NCI-H2227 treated with DMSO at 0.1 percent for 48 hours (cell line): ENCODE results near the gene VIT.
A peak's percentile ranks its signal among the peaks of the same experiment; 100 is the strongest.
"Not testable (repeated sequence)": the region's sequence is repeated elsewhere in the genome, so short reads cannot be mapped to it uniquely, and the experiment has no call there.

Experiments used
- DNase-seq: peaks from one replicate; lab custom pipeline; 2025; lab: John Stamatoyannopoulos, UW

Gene VIT

DNA sequence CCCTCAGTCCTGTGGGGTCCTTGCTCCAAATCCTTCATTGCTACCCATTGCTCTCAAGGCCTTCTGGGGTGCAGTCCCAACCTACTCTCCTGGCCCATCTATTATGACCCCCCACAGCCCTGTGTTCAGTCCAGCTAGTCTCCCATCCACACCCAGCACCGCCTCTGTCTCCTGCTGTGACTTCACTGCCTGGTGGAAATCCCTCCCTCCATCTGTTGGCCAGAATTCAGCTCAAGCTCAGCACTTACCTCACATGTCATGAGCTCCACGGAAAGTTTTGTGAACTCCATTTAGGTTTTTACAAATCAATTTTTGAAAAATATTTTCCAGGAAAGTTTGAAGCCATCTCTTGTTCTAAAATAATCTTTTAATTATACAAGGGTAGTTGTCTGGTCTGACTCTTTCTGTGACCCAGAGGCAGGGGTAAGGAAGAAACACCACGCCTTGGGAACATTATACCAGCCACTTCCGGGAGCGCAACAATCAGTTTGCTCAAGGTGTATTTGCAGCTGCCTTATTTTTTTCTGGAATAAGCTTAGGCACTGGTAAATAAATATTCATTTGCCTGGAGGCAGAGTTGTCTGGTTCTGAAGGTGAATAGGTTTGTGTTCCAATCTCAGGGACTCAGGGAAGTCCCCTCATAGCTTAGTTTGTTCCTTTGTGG lies 110.8 kb downstream of the VIT start:
- no peak for DNase-seq

DNA sequence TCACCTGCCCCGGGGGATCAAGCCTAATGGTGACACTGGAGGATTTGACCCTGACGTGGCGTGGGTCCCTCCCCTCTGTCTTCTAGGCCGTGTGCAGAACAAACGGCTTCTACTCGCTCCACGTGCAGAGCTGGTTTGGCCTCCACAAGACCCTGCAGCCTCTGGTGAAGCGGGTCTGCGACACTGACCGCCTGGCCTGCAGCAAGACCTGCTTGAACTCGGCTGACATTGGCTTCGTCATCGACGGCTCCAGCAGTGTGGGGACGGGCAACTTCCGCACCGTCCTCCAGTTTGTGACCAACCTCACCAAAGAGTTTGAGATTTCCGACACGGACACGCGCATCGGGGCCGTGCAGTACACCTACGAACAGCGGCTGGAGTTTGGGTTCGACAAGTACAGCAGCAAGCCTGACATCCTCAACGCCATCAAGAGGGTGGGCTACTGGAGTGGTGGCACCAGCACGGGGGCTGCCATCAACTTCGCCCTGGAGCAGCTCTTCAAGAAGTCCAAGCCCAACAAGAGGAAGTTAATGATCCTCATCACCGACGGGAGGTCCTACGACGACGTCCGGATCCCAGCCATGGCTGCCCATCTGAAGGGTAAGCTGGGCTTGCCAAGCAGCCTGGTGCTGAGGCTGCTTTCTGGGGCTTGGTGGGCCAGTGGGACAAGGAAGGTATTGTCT lies 112.0 kb downstream of the VIT start:
- DNase-seq: no peak

DNA sequence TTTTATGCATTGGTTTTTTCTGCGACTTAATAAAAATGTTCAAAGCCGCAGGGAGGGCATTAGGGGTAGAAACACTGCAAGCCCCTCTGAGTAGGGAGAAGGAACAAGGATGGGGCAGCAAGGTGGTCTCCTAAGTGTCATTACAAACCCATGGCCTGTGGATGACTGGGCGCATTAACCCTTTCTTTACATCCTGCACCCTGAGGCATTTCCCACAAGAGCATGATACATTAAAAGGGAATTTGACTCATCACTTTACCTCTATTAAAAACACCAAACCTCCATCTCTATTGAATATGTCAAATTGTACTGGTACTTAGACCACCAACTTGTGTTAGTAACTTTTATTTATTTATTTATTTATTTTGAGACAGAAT lies 112.5 kb downstream of the VIT start:
- no peak for DNase-seq

DNA sequence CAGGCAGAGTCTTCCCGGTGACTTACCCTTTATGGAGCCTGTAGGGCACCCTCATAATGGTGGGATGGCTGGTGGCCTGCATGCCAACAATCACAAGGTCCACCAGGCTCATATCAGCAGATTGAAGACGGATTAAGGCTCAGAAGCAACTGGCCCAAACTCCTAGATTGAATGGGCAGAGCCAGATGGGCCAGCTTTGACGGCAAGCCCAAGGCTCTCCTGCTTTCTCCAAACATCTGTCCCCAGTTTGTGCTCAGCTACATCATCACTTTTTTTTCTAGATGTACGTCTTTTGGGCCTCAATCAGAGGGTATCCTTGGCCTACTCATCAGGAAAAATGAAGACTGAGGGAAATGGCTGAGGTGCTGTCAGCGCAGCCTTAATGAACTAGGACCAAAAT lies 114.6 kb downstream of the VIT start:
- no peak for DNase-seq

DNA sequence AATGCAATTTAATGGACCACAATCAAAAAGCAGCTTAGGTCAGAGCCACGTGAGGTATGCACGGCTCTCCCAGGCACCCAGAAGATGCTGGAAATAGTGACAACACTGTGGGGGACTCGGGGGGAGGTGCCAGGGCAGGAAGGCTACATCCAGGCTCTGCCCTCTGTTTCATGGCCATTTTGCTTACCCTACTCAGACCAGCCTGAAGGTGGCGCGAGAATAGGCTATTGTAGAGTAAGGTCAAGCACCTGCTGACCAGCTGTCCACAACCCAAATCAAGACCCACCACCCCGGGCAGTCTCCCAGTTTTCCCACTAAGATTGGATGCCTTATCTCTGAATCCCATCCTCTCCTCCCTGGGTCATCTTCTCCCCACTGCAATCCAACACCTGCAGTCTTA lies 115.7 kb downstream of the VIT start:
- no peak for DNase-seq

DNA sequence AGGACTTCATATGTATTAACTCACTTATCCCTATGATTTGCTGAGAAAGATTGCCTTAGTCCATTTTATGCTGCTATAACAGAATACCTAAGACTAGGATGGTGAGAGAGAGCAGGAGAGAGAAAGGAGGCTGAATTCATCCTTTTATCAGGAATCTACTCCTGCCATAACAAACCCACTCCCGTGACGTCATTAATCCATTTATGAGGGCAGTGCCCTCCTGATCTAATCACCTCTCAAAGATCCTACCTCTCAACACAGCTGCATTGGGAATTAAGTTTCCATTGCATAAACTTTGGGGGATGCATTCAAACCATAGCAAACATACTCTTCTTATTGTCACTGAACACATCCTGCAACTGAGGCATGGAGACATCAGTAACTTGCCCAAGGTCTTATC lies 122.0 kb downstream of the VIT start:
- no peak for DNase-seq

DNA sequence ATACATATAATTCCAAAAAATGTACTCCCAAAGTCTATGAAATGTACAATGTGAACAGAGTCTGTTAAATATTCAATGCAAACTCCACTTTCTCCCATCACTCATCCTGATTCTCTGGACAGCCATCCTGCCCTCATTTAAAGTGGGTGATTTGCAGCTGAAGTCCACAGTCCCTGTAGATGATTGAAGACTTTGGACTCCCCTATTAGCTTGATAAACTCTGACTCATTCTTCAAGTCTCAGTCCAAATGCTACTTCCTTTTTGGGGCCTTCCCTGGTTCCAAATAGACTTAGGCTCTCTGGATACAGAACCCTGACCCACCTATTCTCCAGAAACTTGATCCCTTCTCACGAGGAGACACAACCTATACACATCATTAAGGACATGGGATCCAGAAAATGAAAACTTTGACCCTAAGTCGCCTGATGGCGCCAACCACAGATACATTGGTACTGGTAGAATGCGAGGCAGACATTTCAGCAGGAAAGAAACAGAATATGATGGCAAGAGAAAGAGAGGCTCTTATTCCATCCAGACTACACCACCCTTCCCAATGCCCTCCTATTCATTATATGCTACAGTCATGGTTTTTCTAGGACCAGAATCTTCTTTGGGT lies 122.7 kb downstream of the VIT start:
- no peak for DNase-seq

- DNase-seq: no peak
These were observed 124.6 kb downstream of the VIT start for GRCh38 chr2:36820942-36821605.

GRCh38 chr2:36823862-36824261 lies 127.4 kb downstream of the VIT start:
- DNase-seq: no peak

- DNase-seq: peak; percentile 45
These were observed 127.8 kb downstream of the VIT start for GRCh38 chr2:36824273-36824672.

DNA sequence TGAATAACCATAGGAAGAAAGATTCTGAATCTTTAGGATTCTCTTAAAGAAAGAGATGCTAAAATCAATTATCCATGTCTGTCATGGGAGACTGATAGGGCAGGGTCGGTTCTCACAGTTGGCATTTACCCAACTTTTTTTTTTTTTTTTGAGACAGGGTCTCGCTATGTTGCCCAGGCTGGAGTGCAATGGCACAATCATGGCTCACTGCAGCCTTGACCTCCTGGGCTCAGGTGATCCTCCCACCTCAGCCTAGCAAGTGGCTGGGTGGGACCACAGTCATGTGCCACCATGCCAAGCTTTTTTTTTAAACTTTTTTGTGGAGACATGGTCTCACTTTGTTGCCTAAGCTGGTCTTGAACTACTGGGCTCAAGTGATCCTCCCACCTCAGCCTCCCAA lies 128.2 kb downstream of the VIT start:
- not testable (repeated sequence) for DNase-seq

- DNase-seq: no peak
These were observed 134.7 kb downstream of the VIT start for GRCh38 chr2:36831185-36831584.

DNA sequence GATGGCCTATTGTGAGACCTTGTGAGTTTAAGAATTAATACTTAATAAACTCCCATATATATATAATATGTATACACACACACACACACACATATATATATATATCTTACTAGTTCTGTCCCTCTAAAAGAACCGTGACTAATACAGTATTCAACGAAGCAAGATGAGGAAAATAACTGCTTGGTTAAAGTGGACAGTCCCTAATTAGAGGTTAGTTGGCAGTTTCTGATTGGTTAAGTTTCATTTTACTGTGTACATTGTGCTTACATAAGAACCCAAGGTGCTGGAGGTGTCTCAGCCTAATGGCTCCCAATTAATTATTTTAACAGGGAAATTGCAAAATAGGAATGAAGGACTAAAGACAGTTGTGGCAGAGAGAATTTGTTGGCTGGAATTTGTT lies 137.7 kb downstream of the VIT start:
- no peak for DNase-seq

DNA sequence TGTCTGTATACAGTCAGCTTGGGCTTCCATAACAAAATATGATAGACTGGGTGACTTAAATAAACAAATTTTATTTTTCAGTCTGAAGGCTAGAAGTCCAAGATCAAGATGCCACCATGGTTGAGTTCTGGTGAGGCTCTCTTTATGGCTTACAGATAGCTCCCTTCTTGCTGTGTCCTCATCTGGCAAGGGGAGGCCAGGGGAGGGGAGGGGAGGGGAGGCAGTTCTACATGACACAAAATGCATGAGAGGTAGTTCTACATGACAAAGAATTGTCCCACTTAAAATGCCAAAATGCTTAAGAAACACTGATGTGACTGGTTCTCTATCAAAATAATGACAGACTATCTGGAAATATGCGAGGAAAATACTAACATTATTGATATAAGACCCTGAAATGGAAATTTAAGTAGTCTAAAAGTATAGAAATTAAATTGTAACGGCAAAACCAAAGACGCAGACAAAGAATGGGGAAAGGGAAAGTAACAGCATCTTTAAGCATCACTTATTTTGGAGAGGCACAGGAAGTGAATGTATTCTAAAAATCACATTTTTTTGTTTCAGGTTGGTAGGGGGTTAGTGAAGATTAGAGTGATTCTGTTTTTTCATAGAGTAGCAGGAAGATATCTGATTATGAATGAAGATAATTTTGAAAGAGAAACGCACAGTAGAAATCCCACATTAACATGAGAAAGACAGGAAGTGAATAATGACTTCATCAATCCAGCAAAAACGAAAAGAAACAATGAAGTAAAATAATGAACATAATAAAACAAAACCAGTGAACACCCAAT lies 138.4 kb downstream of the VIT start:
- DNase-seq: no peak

DNA sequence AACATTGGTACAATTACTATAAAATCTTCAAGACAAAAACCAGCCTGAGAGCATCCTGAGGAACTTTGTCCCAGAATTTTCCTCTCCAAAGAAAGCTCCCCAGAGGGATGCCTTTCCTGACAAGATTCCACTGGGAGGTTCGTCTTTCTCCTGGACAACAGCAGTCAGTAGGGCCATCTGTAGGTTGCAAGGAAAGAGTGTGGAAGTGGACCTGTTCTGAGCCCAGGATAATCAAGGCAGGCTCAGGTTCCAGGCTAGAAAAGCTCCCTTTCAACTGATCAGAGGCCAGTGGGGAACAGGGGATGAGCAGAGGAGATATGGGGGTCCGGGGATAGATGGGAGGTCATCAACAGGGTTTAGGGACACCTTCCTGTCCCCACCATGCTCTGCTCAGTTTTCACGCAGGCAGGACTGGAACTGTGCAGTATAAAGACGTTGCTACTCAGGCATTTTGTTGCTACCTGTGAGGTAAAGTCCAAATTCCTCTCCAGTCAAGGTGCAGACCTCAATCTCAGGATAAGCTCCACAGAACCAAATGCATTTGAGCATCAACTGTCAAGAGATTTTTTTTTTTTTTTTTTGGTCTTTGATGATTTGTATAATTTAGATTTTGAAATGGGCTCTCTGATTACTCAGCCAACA lies 143.6 kb downstream of the VIT start:
- DNase-seq: no peak

DNA sequence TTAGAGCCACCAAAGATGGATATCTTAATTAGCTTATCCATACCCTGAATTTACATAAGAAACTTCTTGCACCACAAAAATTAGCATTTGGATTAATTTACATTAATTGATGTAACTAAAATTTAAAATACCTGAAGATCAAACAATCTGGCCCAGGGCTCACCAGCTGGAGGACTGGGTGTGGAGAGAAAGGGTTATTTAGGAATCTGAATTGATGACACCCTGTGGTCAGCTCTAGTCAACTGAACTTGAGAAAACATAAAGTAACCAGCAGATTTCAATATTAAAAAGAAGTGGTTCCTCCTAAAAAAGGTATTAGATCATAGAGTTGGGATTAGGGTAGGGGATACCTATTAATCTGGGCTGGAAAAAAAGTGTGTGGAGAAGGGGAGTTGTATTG lies 147.3 kb downstream of the VIT start:
- no peak for DNase-seq

GRCh38 chr2:36849265-36849664 lies 152.8 kb downstream of the VIT start:
- no peak for DNase-seq

DNA sequence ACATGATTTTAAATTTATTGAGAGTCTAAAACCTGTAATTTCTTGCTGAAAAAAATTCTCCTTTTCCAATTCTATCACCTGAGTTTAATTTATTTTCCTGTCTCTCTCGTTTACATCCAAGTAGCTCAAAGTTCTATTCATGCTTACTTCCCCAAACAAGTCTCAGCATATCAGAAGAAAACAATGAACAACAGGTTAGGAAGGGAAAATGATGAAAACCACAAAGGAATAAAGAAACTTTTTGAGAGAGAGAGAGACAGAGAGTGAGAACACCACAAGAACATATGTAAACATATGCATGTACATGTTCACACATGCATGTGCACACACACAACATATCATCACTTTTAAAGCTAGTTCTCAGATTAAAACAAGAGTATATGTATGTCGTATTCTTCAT lies 157.7 kb downstream of the VIT start:
- DNase-seq: no peak

- no peak for DNase-seq
These were observed 158.9 kb downstream of the VIT start for GRCh38 chr2:36855429-36855828.

GRCh38 chr2:36857713-36858112 lies 161.2 kb downstream of the VIT start:
- no peak for DNase-seq

DNA sequence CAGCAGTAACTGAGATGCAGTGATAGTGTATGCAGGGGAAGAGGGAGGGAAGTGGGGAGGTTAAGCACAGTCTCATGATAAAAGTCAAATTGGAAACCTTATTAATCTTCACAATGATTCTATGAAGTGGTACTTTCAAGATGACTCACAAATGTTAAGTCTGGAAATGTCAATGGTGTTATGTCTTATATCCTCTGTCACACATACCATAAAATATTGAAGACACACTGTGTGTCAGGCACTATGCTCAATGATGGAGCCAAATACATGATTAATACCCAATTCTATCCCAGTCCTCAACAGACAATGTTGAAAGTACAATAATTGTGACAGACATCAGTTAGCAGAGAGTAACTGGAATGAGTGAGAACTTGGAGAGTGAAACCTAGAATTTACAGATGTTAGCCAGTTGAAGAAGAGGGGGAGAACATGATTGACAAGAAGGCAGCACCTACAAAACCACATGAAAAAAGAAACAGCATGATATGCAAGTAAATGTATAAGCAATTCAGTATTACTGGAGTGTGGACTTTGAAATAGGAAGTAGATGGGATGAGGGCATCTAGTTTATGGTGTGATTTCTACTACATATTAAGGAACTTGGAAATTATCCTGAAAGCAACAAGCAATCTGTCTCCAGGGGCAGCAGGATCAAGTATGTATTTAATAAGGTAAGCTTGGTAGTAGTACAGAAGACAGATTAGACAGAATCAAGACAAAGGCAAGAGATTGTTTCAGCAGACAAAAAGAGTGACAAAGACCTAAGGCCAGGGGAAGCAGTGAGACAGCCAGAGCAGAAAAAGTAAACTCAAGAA lies 162.3 kb downstream of the VIT start:
- no peak for DNase-seq
